Activated gamma-delta T cell treated with Interleukin-2 at 50 U/mL for 16 hours (primary cell): ENCODE data around the gene ODF2L.
A peak's percentile ranks its signal among the peaks of the same experiment; 100 is the strongest.

Experiments used
- DNase-seq: peaks from one replicate; pipeline ENCODE4 v3.0.0-alpha.2; 2020

Gene ODF2L, protein sequence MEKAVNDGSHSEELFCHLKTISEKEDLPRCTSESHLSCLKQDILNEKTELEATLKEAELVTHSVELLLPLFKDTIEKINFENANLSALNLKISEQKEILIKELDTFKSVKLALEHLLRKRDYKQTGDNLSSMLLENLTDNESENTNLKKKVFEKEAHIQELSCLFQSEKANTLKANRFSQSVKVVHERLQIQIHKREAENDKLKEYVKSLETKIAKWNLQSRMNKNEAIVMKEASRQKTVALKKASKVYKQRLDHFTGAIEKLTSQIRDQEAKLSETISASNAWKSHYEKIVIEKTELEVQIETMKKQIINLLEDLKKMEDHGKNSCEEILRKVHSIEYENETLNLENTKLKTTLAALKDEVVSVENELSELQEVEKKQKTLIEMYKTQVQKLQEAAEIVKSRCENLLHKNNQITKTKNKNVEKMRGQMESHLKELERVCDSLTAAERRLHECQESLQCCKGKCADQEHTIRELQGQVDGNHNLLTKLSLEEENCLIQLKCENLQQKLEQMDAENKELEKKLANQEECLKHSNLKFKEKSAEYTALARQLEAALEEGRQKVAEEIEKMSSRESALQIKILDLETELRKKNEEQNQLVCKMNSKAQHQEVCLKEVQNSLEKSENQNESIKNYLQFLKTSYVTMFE

DNA sequence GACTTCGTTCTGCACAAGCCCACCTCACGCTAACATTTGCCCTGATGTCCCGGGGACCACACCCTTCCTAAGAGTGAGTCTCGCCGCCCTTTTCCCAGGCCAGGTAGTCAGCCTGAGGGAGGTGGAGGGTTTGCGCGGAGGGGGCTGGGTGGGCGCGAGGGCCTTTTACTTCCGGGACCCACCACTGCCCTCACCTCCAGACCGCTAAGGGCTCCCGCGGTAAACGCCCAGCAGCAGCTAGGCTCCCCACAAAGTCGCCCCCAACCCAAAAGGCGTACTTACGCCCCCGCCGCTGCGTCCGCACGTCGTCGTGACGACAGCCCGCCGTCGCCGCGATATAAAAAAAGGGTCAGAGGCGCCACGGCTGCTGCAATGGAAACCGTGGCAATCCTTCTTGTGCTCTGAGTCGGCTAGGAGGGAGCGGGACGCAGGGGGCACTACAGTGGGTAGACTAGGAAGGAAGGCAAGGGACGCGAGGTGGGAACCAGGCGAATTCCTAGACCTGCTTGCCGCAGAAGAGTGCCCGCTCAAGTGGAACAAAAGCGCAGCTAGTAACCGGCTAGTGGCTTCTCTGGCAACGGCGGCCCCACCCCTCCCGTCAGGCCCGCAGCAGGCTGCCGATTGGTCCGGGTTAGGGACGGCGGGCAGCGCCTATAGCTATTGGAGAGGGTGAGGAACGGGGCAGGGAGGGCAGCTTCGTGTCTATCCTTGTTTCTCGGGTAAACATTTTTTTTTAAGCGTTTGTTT is at the start of gene ODF2L:
Gene ODF2L (minus strand): TSS at position 573 of the 747 bp plus-strand sequence. CDS start 9,296 bp downstream, outside the sequence.
- peak; percentile 87 for DNase-seq

DNA sequence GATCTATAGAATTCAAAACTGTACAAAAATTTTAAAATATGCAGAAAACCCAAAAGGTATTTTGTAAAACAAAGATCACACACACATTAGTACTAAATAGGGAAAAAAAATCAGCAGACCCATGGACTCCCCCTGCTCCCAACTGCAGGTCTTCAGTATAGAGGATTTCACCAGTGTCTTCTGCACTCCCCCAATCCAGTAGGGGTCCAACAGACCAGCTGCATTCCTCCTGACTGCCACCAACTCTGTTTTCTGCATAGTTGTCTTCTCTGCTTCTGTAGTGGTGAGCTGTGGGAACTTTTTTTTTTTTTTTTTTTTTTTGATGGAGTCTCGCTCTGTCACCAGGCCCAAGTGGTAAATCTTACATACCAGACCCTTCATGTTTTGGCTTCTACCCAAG is 49.8 kb upstream of the ODF2L start:
- DNase-seq = no peak

DNA sequence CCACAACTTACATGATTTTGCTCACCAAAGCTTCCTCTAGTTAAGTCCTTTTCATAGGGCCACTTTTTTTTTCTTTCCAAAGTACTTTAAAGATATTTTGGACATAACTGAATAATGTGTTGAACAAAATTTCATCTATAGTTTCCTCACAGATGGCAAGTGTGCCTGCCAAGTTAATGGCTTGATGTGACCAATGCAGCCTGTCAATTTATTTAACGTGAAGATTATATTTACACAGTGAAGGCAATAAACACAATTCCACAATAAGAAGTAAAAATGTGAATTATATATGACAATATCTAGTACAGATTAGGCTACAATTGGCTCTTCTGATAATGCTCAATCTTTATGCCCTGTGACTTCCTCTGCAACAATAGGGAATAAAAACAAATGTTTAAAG is 45.9 kb upstream of the ODF2L start:
- DNase-seq = no peak

DNA sequence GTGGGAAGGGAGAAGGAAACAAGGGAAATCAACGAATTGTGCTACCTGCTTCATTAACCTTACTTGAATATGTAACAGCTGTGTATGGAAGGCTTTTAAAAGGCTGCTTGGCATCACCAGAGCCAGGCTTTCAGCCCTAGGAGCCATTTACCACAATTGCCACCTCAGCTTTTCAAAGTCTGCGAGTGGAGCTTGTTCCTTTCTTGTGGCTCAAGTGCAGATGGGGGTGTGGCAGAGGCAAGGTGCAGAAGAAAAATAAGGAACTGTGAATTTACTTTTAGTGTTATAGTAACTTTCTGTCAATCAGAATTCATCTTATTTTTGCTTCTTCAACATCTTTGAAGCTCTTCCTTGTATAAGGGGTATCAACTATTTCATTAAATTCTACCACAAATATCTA is 45.5 kb upstream of the ODF2L start:
- DNase-seq = peak; percentile 36

DNA sequence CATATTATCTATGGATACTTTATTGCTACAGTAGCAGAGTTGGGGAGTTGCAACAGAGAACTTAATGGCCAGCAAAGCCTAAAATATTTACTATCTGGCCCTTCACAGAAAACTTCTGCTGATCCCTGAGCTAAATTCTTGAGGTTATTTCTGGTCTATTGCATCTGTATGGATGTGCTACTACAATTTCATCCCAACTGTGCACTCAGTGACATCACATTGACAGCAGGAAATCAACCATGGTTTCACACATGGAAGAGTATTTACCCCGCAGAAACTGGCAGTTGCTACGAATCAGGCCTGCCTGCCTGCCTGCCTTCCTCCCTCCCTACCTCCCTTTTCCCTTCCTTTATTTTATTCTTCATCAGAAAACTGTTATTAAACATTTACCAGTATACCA is 39.9 kb upstream of the ODF2L start:
- DNase-seq = no peak

DNA sequence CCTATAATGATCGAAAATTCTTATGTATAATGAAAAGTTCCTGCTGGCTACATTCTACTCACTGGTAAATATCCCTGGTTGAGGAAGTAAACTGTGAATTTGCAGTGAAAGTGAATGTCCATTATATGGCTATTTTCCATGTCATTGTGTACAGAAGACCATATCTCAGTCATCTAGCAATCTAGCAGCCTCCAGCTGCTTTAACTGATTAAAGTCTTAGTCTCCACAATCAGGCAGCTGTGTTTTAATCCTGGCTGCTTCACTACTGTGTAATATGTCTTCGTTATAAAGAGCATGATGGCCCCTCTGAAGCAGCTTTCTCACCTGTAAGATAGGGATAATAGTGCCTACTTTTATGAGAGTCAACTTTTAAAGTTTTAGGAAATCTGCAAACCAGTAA is 39.2 kb upstream of the ODF2L start:
- DNase-seq = no peak

DNA sequence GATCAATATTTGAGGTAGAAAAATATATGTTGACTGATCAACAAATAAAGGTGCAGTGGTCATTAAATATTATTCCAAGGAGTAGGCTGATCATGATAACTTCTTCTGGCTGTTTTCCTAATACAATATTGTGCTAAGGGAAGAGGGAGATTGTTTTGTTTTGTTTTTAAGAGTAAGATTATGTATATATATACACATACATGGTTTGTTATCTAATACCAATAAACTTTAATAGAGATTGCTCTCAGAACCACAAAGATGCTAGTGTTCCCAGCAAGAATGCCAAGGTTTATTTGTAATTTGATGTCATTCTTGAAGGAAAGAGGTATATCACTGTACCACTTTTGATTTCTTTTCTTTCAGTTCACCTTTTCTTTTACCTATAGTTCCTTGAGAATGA is 37.9 kb upstream of the ODF2L start:
- DNase-seq = no peak

DNA sequence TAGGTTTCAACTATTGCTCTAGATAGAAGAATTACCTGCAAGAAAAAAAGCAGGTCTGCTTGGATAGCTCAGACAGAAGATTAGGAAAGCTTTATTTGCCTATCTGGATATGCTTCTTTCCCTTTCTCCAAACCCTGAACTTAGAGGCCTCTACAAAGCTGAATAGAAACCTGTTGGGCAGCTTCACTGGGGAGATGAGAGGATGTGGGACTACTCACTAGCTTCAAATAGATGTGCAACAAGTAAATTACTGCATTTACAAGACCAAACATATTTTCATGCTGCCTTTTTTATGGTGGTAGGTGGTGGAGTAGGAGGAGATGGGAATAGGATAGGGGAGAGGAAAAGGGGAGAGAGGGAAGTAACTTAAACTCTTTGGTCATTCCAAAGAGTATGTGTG is 34.3 kb upstream of the ODF2L start:
- no peak for DNase-seq

DNA sequence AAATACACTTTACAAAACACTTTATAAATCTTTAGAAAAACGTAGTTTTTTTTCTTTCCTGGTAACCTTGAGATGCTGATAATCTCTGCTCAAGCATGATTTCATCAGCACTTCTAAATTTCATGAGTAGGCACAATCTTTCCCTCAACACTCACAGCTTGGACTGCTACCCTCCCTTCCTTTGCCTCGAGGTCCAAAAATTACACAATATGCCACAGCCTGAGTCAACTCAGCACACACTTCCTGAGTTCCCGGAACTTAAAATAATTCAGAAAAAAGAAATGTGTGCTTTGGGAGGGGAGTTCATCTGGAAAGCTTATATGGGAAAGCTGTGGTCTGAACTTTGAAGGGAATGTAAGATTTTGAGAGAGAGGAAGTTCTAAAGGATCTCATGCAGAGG is 33.7 kb upstream of the ODF2L start:
- DNase-seq = no peak

DNA sequence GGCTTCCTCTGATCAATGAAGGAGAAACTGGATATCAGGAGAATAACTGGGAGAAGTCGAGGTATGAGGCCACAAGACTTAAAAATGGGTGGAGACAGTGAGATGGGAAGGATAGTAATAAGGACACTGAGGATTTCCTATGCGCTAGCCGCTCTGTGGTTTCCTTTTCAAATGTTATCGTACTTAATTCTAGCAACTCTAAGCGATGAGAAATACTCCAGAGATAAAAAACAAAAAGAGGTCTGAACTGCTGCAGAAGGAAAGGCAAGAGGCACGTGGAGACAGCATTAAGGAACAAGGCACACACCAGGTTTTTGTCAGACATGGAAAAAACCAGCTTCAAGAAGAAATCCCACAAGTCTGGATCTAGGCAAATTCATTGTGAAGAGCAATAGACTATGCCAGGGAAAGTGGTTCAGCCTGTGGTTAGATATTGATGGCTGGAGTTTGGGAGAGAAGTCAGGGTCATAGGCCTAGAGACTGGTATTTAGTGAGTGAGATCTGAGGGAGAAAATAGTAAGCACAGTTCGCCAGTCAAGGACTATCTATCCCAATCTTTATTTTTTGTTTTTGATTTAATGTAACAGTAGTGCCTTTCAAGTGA is 33.1 kb upstream of the ODF2L start:
- no peak for DNase-seq

DNA sequence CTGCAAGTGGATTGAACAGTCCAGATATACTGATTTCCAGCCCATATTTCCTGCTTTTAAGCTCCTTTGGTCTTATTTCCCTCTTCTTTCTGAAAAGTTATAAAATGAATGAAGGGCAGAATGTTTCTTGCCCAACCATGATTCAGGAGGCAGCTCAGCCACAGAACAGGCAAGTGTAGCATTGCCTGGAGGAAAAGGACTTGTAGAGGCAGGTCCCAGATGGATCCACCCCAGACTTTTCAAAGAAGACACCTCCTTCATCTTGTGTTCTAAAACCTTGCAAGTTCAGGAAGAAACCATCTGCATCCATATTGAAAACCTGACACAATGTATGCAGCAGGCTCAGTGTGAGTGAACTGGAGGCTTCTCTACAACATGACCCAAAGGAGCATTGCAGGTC is 27.8 kb upstream of the ODF2L start, which contains the start of gene CLCA2:
Gene CLCA2 (plus strand): TSS at position 299 of the 400 bp plus-strand sequence. CDS start 77 bp downstream, at position 376.
- no peak for DNase-seq

DNA sequence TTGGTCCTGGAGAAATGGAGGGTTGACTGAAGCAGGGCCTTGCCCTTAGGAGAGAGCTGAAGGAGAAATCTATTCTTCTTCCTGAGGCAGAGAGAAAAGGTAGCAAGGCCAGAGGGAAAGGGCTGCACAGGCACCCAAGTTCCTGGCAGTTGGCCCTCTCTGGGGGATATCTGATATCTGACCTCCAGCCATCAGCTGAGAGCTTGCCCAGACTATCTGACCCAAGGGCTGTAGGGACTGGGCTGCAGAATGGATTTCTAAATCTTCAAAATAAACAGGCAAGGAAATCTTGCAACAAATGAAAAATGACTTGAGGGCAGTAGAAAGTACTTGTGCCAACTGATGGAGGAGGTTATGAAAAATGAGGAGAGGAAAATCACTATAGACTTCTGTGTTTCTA is 27.4 kb upstream of the ODF2L start:
- DNase-seq = no peak

DNA sequence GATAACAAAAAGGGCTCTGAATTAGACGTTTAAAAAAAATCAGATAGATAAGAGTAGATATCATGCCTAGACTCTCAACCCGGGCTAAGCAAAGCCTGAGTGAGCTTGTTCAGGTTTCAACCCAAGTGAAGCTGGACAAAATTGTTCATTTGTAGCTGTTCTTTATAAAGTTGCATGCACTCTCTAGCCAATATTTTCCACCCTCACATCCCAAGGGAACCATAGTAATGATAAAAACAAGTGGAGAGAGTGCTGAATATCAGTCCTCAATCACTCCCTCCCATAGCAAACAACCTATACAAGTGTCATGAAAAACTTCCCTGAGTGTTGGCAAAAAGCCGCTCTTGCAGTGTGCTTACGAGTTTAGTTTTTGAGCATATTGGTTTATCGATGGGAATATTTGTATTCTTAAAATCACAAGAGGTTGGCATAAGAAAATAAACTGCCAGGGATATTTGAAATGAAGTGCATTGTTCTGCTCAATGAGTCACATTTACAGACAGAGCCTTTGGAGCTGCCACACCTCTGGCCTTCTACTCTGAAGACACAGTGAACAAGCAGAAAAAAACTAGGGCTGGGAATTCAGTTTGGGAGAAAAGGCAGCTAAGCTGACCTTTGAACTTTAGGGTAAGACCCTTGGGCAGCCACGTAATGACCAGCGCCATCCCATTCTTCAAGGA is 25.6 kb upstream of the ODF2L start:
- DNase-seq = no peak

DNA sequence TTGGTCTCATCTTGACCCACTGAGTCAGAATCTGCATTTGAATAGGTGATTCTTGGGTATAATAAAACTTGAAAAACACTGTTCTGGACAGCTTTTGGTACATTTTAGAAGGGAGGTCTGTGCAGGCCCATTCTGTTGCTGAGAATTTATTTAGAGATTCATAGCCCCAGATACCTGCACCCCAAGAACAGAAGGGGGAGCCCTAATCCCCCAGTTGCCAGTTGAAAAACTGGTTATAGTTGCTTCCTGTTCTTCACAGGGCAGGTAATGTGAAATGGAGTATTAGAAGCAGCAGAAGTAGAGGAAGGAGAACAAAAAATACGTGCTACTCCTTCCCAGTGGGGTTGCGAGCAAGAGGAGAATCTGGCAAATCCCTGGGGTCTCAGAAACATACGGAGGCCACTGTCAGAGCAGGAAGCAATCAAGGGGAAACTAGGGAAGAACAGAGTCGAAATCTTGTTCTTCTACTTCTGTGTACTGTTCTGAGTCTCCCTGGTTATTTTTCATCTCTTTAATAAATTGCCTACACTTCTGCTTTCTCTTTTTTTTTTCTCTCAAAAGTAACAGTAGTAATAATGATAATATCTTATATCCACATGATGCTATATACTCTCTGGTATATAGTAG is 23.3 kb upstream of the ODF2L start:
- peak; percentile 43 for DNase-seq

DNA sequence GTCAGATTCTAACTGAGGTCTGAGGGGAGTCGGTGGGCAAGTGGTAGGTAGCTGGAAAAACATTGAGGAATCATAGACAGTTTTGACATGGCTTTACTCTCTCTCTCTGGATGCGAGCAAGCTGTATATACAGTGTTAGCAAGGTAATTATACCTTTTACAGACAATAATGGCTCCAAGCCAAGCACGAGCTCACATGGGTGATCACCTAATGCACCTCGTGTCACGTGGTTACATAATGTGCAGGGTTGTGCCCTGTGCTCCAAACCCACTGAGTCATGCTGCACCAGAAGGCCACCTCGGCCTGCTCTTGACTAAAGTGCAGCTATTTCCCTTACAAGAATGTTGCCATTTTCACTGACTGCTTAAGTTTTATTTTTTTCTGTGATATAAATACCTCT is 20.2 kb upstream of the ODF2L start:
- no peak for DNase-seq

DNA sequence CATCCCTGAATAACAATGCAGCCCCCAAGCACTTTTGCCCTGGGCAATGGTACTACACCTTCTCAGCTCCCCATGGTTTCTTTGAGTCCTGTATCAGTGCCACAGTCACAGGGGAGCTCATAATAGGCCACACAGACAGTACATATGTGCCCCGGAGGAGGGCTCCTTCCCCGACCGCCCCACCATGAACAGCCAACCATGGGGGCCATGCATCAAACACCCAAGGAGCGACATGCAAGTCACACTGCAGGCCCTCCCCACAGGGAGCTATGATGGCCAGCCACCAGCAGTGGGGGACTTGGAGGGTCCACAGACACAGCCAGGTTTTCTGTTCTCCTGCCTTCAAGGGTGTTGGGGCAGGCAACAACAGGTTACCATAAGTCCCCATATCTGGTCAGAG is 14.8 kb upstream of the ODF2L start:
- DNase-seq = no peak

DNA sequence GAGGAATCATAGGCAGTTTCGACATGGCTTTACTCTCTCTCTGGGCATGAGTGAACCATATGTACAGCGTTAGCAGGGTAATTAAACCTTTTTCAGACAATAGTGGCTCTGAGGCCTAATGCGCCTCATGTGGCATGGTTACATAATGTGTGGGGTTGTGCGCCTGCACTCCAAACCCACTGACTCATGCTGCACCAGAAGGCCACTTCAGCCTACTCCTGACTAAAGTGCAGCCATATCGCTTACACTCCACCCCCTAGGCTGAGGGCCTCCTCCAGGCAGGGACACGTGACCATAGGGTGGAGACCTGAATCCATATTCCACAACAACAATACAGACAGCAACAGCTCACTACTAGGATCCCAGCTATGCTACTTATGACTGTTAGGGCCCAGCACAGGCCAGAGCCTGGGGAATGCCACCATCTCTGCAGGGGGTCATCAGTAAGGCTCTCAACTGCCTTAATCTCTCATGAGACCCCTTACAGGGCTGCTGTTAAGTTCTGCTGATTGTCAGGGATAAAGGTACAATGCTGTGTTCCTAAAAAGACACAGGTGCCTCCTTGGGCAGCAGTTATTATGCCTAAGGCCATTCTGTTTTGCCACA is 13.4 kb upstream of the ODF2L start:
- DNase-seq = no peak

DNA sequence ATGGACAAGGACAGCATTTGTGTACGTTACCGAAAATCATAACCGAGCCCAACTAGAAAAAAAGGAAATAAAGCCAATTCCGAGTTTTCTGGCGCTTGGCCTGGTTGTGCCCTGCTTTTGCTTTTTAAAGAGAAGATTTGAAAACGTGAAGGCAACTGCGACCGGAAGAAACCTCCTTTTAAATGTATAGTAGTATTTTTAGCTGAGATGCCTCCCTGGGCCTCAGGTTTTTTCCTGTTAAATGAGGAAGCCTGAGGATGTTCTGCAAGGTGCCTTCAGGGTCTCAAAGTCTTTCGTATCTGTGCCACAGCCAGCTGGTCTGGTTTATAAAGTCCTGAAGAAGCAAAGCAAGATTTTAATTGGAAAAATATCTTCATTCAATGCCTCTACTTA is 371 bp upstream of the ODF2L start:
- DNase-seq = no peak

DNA sequence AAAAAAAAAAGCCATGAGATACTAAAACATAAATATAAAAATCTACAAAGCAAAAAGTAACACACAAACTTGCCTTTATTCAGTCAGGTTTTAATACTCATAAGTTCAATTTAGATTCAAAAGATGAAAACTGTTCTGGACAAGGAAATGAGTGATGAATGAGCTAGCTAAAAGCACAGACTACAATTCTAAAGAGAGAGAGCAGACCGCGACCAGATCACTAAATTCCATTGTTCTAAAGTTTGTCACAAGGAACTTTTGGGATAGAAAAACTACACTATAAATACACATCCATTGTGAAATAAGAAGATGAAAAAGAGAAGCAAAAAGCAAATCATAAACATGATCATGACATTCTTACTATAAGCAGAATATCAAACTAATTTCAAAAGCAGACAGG is 1.7 kb downstream of the ODF2L start:
- no peak for DNase-seq

DNA sequence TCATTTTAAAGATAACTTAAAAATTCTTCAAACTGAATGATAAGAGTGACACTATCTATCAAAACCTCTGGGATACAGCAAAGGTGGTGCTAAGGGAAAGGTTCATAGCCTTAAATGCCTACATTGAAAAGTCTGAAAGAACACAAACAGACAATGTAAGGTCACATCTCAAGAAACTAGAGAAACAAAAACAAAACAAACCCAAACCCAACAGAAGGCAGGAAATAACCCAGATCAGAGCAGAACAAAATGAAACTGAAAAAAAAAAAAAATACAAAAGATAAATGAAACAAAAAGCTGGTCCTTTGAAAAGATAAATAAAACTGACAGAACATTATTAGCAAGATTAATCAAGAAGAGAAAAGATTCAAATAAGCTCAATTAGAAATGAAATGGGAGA is 6.8 kb downstream of the ODF2L start:
- DNase-seq = no peak

DNA sequence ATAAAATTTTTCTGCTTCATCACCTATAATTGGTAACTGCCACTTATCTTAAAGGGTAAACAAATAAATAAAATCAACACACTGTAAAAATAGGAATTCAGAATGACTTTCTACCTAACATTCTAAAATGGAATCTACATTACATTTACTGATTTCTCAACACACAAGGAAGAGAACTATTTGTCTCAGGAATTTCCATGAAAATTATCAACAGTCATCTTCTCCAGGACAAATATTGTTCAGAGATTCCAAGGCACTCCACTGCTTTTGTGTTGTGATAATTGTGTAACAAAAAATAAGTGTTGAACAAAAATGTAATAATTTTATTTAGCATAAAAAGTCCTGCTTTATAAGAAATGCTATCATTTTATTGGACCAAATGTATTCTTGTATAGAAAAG is 7.3 kb downstream of the ODF2L start:
- no peak for DNase-seq
